Ishikawa (cell line): ENCODE measurements around the gene B4GALT2.

ENCODE experiments used
- EGR1 ChIP-seq: IDR thresholded peaks from 2 replicates; pipeline ENCODE4 v1.6.1; 2012
- NFIC ChIP-seq: IDR thresholded peaks from 2 replicates; pipeline ENCODE4 v1.6.1; 2012
- RAD21 ChIP-seq: IDR thresholded peaks from 2 replicates; pipeline ENCODE4 v1.6.1; 2012; ENCODE audit warnings: low read depth
- TAF1 ChIP-seq: IDR thresholded peaks from 2 replicates; pipeline ENCODE4 v1.6.1; 2012; ENCODE audit warnings: low read depth, mild to moderate bottlenecking
- ZBTB7A ChIP-seq: IDR thresholded peaks from 2 replicates; pipeline ENCODE4 v1.6.1; 2012; ENCODE audit warnings: low read depth
- TF ChIP-seq, protein P1 (sequence below): IDR thresholded peaks from 2 replicates; pipeline ENCODE4 v1.6.1; 2012

DNA sequence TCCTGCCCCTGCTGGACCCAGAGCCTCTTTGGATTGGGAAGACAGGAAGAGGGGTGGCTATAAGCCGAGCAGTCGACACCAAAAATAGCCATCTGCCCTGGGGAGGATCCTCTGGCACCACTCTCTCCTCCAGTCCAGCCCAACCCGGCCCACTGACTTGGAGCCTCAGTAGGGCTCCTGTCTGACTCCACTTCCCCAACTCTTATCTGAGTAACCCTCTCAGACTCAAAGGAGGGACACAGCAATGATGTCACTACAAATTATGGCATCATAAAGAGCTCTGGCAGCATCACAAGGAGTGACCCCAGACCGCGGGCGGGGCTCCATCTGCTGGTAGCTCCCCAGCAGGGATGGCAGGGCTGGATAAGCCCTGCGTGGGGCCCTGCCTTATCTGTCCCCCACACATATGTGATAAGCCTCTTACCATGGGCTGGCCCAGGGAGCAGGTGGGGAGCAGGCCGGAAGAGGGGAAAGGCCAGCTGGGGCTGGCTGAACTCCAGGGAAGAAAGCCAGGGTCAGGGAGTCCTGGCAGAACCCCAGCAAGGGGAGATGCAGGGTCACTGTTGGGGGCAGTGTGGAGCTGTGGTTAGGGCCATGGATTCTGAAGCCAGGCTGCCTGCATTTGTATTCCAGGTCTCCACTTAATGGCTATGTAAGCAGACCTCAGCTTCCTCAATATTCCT is 56.9 kb downstream of the B4GALT2 start:
- TF ChIP-seq TAF1 = no peak
- TF ChIP-seq RAD21 = no peak
- TF ChIP-seq NFIC = no peak
- no peak for TF ChIP-seq EGR1
- TF ChIP-seq ZBTB7A = no peak
- TF ChIP-seq, protein P1, sequence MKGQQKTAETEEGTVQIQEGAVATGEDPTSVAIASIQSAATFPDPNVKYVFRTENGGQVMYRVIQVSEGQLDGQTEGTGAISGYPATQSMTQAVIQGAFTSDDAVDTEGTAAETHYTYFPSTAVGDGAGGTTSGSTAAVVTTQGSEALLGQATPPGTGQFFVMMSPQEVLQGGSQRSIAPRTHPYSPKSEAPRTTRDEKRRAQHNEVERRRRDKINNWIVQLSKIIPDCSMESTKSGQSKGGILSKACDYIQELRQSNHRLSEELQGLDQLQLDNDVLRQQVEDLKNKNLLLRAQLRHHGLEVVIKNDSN = no peak
